SK-N-SH (cell line): ENCODE results near the gene ZBTB16. TPM values are rescaled to one million over a fixed set of nuclear protein-coding genes. Genes with fewer than 3 reads are reported as not detected.

ENCODE experiments used
- CTCF ChIA-PET: fragments of 300-600, 350-600 bp; formaldehyde crosslinking; extraction: SDS; loops from one replicate; lab custom pipeline; 2021; lab: Yijun Ruan, JAX
- POLR2A ChIA-PET: fragments of 350-600 bp; sonication (Branson Sonifier 250); formaldehyde crosslinking; extraction: SDS; loops from one replicate; lab custom pipeline; 2020; ENCODE audit warnings: antibody characterized with exemption, inconsistent platforms; lab: Yijun Ruan, JAX
- DNase-seq: peaks from one replicate; pipeline ENCODE4 v3.0.0; 2012
- H2AFZ ChIP-seq: fragments of 200-600 bp; sonication (generic); 2 replicates; pipeline ENCODE4 v1.8.1; 2016; ENCODE audit warnings: antibody characterized with exemption, mild to moderate bottlenecking, low read depth
- H3F3A ChIP-seq: fragments of 200-600 bp; sonication (generic); replicated peaks from 2 replicates; pipeline ENCODE3; 2016; ENCODE audit warnings: antibody characterized with exemption, mild to moderate bottlenecking; ENCODE audit not compliant: insufficient read depth
- H3K27ac ChIP-seq, 2 experiments: fragments of 200-500 bp in 1 of 2; fragments of 200-600 bp in 1 of 2; sonication (Bioruptor generic) in 1 of 2; sonication (generic), shearing (Covaris generic) in 1 of 2; 2 replicates each; pipeline versions ENCODE4 v1.5.1 to v1.6.1; 2014 to 2016; ENCODE audit warnings: low read depth in 2 of 2, inconsistent platforms in 1 of 2, low read length in 1 of 2, mild to moderate bottlenecking in 1 of 2, mixed read lengths in 1 of 2
- H3K27me3 ChIP-seq: fragments of 200-600 bp; sonication (generic), shearing (Covaris generic); 2 replicates; pipeline ENCODE4 v1.6.1; 2016; ENCODE audit warnings: mixed run types; ENCODE audit not compliant: insufficient read depth
- H3K36me3 ChIP-seq, 2 experiments: fragments of 200-500 bp in 1 of 2; fragments of 200-600 bp in 1 of 2; sonication (Bioruptor generic) in 1 of 2; sonication (generic) in 1 of 2; replicated peaks in 1 of 2; 2 replicates each; pipeline versions ENCODE3 to v1.5.1; 2014 to 2016; ENCODE audit warnings: low read length in 1 of 2, mild to moderate bottlenecking in 1 of 2; ENCODE audit not compliant: insufficient read depth in 2 of 2, control insufficient read depth in 1 of 2
- H3K4me1 ChIP-seq, 2 experiments: fragments of 200-500 bp in 1 of 2; fragments of 200-600 bp in 1 of 2; sonication (Bioruptor generic) in 1 of 2; sonication (generic), shearing (Covaris generic) in 1 of 2; 2 replicates each; pipeline versions ENCODE4 v1.5.1 to v1.6.1; 2014 to 2016; ENCODE audit warnings: low read depth in 1 of 2, low read length in 1 of 2, mixed run types in 1 of 2; ENCODE audit not compliant: insufficient read depth in 2 of 2, control insufficient read depth in 1 of 2
- H3K4me2 ChIP-seq: fragments of 200-600 bp; sonication (generic), shearing (Covaris generic); 2 replicates; pipeline ENCODE4 v1.6.1; 2017; ENCODE audit warnings: mixed run types
- H3K4me3 ChIP-seq, 2 experiments: fragments of 200-500 bp in 1 of 2; fragments of 200-600 bp in 1 of 2; sonication (Bioruptor generic) in 1 of 2; sonication (generic), shearing (Covaris generic) in 1 of 2; 2 replicates each; pipeline versions ENCODE4 v1.5.1 to v1.8.1; 2014 to 2016; ENCODE audit warnings: low read depth in 2 of 2, inconsistent platforms in 1 of 2, low read length in 1 of 2, mild to moderate bottlenecking in 1 of 2, mixed read lengths in 1 of 2, moderate library complexity in 1 of 2
- H3K79me2 ChIP-seq: fragments of 200-600 bp; sonication (generic); 2 replicates; pipeline ENCODE4 v1.8.1; 2017; ENCODE audit warnings: mild to moderate bottlenecking; ENCODE audit not compliant: insufficient read depth
- H3K9ac ChIP-seq: fragments of 200-600 bp; sonication (generic); 2 replicates; pipeline ENCODE4 v1.6.1; 2017; ENCODE audit warnings: mixed run types
- H3K9me2 ChIP-seq: fragments of 200-600 bp; sonication (generic); 2 replicates; pipeline ENCODE4 v1.6.1; 2017; ENCODE audit warnings: mixed run types
- H3K9me3 ChIP-seq: fragments of 200-600 bp; sonication (generic); 2 replicates; pipeline ENCODE4 v1.6.1; 2017; ENCODE audit warnings: mixed run types, mild to moderate bottlenecking, moderate library complexity
- H4K20me1 ChIP-seq: fragments of 200-600 bp; sonication (generic); 2 replicates; pipeline ENCODE4 v1.6.1; 2017; ENCODE audit warnings: mild to moderate bottlenecking, mixed run types; ENCODE audit not compliant: insufficient read depth
- GABPA ChIP-seq: IDR thresholded peaks from 2 replicates; pipeline ENCODE4 v1.4.0; 2012; ENCODE audit warnings: low read depth, mild to moderate bottlenecking
- GATA2 ChIP-seq: sonication (generic); formaldehyde crosslinking; IDR thresholded peaks from 2 replicates; pipeline ENCODE4 v1.5.0; 2020; ENCODE audit warnings: mild to moderate bottlenecking, missing genetic modification reagents
- IRF3 ChIP-seq: fragments of 150-350 bp; IDR thresholded peaks from 2 replicates; pipeline ENCODE4 v1.6.1; 2016; ENCODE audit warnings: mild to moderate bottlenecking, low read depth, low read length
- JUND ChIP-seq: IDR thresholded peaks from 2 replicates; pipeline ENCODE4 v1.4.0; 2012
- MXI1 ChIP-seq: IDR thresholded peaks from 2 replicates; pipeline ENCODE4 v1.6.1; 2012; ENCODE audit warnings: mild to moderate bottlenecking, low read depth, low read length, improper control_type of control experiment
- NFIC ChIP-seq: IDR thresholded peaks from 2 replicates; pipeline ENCODE4 v1.4.0; 2012; ENCODE audit warnings: borderline replicate concordance
- REST ChIP-seq: IDR thresholded peaks from 2 replicates; pipeline ENCODE4 v1.6.1; 2012; ENCODE audit warnings: mild to moderate bottlenecking, low read depth, low read length, moderate library complexity
- RFX5 ChIP-seq: IDR thresholded peaks from 2 replicates; pipeline ENCODE4 v1.6.1; 2012; ENCODE audit warnings: mild to moderate bottlenecking, improper control_type of control experiment, low read length
- SMC3 ChIP-seq: IDR thresholded peaks from 2 replicates; pipeline ENCODE4 v1.6.1; 2012; ENCODE audit warnings: low read depth, low read length, improper control_type of control experiment
- TEAD4 ChIP-seq: IDR thresholded peaks from 2 replicates; pipeline ENCODE4 v1.4.0; 2012; ENCODE audit warnings: mild to moderate bottlenecking, borderline replicate concordance; ENCODE audit not compliant: insufficient read depth
- YY1 ChIP-seq: IDR thresholded peaks from 2 replicates; pipeline ENCODE4 v1.4.0; 2012; ENCODE audit warnings: low read depth, mild to moderate bottlenecking
- WGBS: methylation state at CpG from one replicate; pipeline ENCODE4 v1.1.6; 2017; ENCODE audit warnings: low lambda C conversion rate; 5-methylcytosine and 5-hydroxymethylcytosine counted together
- polyA plus RNA-seq, 3 experiments: library from polyadenylated mRNA; depleted of rRNA; stranded (reverse); fragments of >200 nt; gene quantifications; 2 replicates each; pipeline ENCODE4 v1.2.3, GENCODE V29; 2012
- TF ChIP-seq, protein P1 (sequence below): fragments of 150-350 bp; IDR thresholded peaks from 2 replicates; pipeline ENCODE4 v1.6.1; 2017; ENCODE audit warnings: antibody characterized with exemption, low read length, low read depth, borderline replicate concordance

ZBTB16 gene
- polyA plus RNA-seq, 1 of the 3 experiments (the other 2 are of a cell fraction), result not detected

GRCh38 chr11:114255289-114255688 lies 195.8 kb downstream of the ZBTB16 start:
- no peak for TF ChIP-seq GABPA
- no peak for TF ChIP-seq MXI1
- no peak for TF ChIP-seq IRF3
- no peak for TF ChIP-seq JUND
- no peak for TF ChIP-seq NFIC
- TF ChIP-seq RFX5, result no peak
- TF ChIP-seq, protein P1, sequence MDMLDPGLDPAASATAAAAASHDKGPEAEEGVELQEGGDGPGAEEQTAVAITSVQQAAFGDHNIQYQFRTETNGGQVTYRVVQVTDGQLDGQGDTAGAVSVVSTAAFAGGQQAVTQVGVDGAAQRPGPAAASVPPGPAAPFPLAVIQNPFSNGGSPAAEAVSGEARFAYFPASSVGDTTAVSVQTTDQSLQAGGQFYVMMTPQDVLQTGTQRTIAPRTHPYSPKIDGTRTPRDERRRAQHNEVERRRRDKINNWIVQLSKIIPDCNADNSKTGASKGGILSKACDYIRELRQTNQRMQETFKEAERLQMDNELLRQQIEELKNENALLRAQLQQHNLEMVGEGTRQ, result no peak
- TF ChIP-seq GATA2 (CRISPR knock-in tag), result no peak
- TF ChIP-seq TEAD4, result no peak
- no peak for TF ChIP-seq YY1
- TF ChIP-seq SMC3, result no peak
- no peak for TF ChIP-seq REST
- H3K9me3 ChIP-seq, result no peaks in the 10 kb centered on the region
- CTCF ChIA-PET, result interaction anchor here (11.8 kb wide), 1 partner anchor 261 kb away, joined by 329 read pairs; no protein-coding TSS in a partner anchor
- H3K27ac ChIP-seq, result no peak overlapping the region
- H3K9ac ChIP-seq, result no peak overlapping the region
- no peaks in the 10 kb centered on the region; a peak in 1 of 4 replicates for H3K4me1 ChIP-seq
- no peaks in the 10 kb centered on the region for H3K36me3 ChIP-seq
- peaks cover 13% of the 10 kb centered on the region for H3K27me3 ChIP-seq
- H3K4me2 ChIP-seq, result no peak overlapping the region
- no peaks in the 10 kb centered on the region for H3F3A ChIP-seq
- POLR2A ChIA-PET, result no interaction called here
- 76% methylated on average over 11 of the region's 11 CpGs for WGBS
- H3K4me3 ChIP-seq, result no peak overlapping the region
- H3K9me2 ChIP-seq, result no peaks in the 10 kb centered on the region
- H3K79me2 ChIP-seq, result no peaks in the 10 kb centered on the region
- no peaks in the 10 kb centered on the region for H4K20me1 ChIP-seq
- H2AFZ ChIP-seq, result no peak overlapping the region
- no peak for DNase-seq
